Midbrain (tissue), 1 donor: Measurements from ENCODE around the gene TASP1.
A peak's percentile ranks its signal among the peaks of the same experiment; 100 is the strongest.
"Not testable (repeated sequence)": the region's sequence is repeated elsewhere in the genome, so short reads cannot be mapped to it uniquely, and the experiment has no call there.

Experiments
- DNase-seq: peaks from one replicate; lab custom pipeline; 2025; lab: John Stamatoyannopoulos, UW

Gene TASP1

GRCh38 chr20:13648291-13649228 is 9.8 kb upstream of the TASP1 start:
- DNase-seq, result no peak

- DNase-seq, result no peak
These were observed 5.3 kb upstream of the TASP1 start for GRCh38 chr20:13644010-13644409.

- DNase-seq, result peak; percentile 35
These were observed 392 bp upstream of the TASP1 start for GRCh38 chr20:13639150-13639497.

GRCh38 chr20:13638162-13638495 is 603 bp downstream of the TASP1 start:
- no peak for DNase-seq

- no peak for DNase-seq
These were observed 6.3 kb downstream of the TASP1 start for GRCh38 chr20:13632431-13632830.

- not testable (repeated sequence) for DNase-seq
These were observed 11.2 kb downstream of the TASP1 start for GRCh38 chr20:13627525-13627924.

- DNase-seq, result no peak
These were observed 12.0 kb downstream of the TASP1 start for GRCh38 chr20:13626724-13627123.

GRCh38 chr20:13625304-13625979 is 13.3 kb downstream of the TASP1 start:
- no peak for DNase-seq

GRCh38 chr20:13619415-13619814 is 19.3 kb downstream of the TASP1 start:
- DNase-seq, result not testable (repeated sequence)

- not testable (repeated sequence) for DNase-seq
These were observed 20.3 kb downstream of the TASP1 start for GRCh38 chr20:13618456-13618855.

GRCh38 chr20:13617585-13617984 is 21.1 kb downstream of the TASP1 start:
- DNase-seq, result not testable (repeated sequence)

- DNase-seq, result not testable (repeated sequence)
These were observed 22.0 kb downstream of the TASP1 start for GRCh38 chr20:13616713-13617112.

- DNase-seq, result no peak
These were observed 24.8 kb downstream of the TASP1 start for GRCh38 chr20:13613917-13614316.

- DNase-seq, result no peak
These were observed 27.1 kb downstream of the TASP1 start for GRCh38 chr20:13611611-13612125.

- no peak for DNase-seq
These were observed 28.5 kb downstream of the TASP1 start for GRCh38 chr20:13610184-13610583.

- DNase-seq, result no peak
These were observed 30.7 kb downstream of the TASP1 start for GRCh38 chr20:13608066-13608465.

- DNase-seq, result not testable (repeated sequence)
These were observed 45.3 kb downstream of the TASP1 start for GRCh38 chr20:13593423-13593822.

GRCh38 chr20:13588049-13588448 is 50.7 kb downstream of the TASP1 start:
- DNase-seq, result no peak

- DNase-seq, result no peak
These were observed 51.4 kb downstream of the TASP1 start for GRCh38 chr20:13587370-13587769.

GRCh38 chr20:13586133-13586532 is 52.6 kb downstream of the TASP1 start:
- DNase-seq, result no peak

- DNase-seq, result no peak
These were observed 57.3 kb downstream of the TASP1 start for GRCh38 chr20:13581451-13581850.

GRCh38 chr20:13580707-13581106 is 58.0 kb downstream of the TASP1 start:
- DNase-seq, result no peak

GRCh38 chr20:13574071-13574470 is 64.7 kb downstream of the TASP1 start:
- no peak for DNase-seq
